OCI-M2 (cell line): Measurements from ENCODE around the gene CAMTA1.

Experiments
- DNase-seq: peaks from one replicate; lab custom pipeline; 2025; ENCODE audit not compliant: unreplicated experiment; lab: John Stamatoyannopoulos, UW

The CAMTA1 gene

DNA sequence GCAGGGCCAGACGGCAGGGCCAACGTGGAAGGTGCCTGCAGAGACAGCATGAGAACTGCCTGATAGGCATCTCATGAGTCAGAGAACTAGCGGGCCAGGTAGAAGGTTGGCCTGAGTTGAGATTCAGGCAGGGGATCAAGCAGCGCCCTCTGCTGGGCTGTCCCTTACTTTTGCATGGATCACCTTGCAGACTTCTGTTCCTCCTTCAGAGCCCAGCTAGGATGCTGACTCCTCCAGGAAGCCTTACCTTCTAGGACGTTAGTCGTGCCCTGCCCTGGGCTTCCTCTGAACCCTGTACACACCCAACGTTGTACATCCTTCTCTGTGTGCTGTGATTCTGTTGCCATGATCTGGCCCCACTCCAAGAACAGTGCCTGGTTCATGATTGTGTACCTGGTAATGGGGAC lies 754.5 kb downstream of the CAMTA1 start:
- DNase-seq, result no peak

DNA sequence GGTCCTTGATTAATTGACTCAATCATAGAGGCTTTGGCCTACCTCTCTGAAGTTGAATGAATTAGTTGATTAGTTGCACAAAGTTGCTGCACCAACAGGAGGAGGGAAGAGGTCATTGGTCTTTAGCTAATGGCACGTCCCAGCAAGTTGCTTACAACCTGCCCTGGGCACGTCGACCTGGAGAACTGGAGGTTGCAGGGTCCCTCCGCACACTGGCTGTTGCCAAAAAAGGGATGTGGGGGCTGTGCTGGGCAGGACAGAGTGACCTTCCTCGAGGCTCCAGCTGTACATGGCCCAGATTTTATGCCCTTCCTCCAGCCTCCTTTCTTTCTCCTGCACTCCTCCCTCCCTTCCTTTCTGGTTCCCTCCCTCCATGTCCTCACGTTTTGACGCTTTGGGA lies 755.6 kb downstream of the CAMTA1 start:
- no peak for DNase-seq

DNA sequence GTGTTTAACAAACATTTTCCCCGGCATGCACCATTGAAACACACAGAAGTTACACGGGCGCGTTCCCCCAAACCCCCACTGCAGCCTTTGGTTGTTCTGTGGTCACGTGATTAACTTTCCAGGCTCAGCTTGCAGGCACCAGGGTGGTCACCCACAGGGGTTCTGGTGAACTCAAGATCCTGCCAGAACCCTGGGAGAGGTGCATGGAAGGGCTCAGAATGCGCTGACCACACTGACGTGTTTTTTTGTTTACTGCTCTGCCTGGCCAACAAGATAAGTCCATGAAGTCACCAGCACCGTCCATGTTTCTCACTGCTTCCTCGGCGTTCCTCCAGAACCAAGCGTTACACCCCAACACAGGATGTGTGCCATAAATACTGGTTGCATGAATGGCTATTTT lies 756.4 kb downstream of the CAMTA1 start:
- DNase-seq, result no peak

DNA sequence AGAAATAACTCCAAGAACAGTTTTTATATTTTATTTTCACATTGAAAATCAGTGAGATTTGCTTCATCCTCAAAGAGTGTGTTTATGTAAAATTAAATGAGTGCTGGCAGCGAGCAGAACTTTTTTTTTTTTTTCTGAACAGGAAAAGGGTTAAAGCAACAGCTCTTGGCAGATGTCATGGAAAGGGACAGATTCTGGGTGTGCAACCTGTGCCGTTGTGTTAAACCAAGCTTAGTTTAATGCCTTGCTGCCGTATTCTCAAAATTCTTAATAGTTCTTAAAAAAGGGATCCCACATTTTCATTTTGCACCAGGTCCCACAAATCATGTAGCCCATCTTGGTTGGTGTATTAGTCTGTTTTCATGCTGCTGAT lies 758.5 kb downstream of the CAMTA1 start:
- no peak for DNase-seq

DNA sequence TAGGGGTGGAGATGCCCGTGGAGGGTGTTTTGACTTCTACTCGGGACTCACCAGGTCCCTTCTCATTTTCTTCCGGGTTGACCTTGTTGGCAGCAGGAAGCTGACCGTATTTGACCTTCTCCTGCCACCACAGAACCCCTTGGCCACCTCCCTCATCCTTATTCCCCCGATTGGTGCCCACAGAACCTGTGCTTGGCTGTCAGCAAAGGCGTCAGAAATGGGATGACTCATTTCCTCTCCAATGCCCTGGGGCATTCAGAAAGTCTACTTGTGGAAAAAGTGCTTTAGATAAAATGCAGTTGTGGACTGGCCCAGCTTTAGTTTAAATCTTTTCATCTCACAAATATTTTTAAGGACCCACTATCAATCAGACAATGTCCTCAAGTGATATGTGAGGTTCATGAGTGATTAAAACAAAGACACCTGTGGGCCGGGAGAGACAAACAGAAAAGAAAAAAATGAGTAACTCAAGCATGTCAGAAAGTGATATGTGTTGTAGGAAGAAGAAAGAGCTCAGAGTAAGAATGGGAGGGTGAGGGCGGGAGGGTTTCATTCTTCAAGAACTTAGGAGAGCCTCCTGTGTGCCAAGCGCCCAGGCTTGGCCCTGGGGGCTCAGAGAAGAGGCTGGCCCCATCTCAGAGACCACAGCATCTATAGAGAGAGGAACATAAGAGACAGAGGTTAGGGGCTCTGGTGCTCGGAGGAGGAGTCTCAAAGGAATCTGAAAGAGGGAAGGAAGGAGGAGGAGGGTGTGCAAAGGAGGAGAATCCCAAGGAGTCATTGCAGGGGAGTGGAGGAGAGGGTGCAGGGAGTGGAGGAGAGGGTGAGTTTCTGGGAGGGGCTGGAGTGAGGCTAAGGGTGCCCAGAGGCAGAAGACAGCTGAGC lies 764.3 kb downstream of the CAMTA1 start:
- DNase-seq, result no peak

DNA sequence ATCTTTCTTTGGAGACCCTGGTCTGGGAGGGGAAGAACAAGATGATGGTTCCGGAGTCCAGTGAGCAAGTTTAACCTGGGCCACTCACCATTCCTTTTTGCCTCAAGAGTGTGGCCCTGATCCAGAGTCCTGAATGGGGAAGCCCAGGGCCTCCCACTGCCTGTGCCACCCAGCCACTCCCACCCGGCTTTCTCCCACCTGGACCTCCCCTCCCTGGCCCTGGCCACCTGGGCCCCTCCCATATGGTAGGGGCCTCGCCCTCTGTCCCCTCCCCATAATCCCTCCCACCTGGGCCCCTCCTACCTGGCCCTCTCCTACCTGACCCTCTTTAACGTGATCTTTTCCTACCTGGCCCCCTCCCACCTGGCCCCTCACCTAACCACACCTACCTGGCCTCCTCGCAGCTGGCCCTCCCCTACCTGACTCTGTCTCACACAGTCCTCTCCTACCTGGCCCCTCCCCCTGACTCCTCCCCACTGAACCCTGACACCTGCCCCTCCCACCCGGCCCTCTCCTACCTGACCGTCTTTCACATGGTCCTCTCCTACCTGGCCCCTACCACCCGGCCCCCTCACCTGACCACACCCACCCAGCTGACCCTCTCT lies 765.1 kb downstream of the CAMTA1 start:
- DNase-seq, result no peak

DNA sequence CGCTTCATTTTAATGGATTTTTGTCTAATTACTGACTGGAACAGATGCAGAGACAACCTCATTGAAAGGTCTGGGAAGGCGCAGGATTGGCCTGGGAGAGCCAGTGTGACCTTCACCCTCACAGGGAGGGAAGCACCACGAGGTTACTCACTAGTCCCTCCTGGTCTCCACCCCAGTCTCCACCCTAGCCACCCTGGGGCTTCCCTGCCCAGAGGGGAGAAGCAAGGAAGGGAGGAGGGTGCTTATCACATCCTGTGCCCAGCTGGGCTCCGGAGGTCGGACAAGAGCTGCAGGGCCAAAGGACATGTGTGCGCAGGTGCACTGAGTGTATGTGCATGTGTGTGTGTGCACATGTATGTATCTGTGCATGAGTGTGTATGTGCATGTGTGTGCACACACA lies 765.7 kb downstream of the CAMTA1 start:
- DNase-seq, result no peak

DNA sequence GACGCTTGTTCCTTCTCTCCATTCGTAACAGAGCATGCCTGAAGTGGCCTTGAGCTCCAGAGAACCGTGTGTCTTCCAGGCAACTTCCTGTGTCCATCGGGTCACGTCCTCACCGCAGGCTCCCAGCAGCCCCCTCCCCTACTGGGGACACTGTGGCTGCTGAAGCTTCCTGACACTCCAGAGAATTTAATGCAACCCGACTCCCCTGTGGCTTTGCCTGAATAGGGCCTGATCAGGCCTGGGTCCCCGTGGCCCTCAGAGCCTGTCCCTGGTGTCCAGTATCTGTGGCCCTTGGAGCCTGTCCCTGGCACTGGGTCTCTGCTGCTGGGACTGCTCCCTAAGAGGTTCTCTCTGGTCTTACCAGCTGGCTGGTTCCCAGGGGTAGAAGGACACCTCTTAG lies 766.2 kb downstream of the CAMTA1 start:
- DNase-seq, result no peak

DNA sequence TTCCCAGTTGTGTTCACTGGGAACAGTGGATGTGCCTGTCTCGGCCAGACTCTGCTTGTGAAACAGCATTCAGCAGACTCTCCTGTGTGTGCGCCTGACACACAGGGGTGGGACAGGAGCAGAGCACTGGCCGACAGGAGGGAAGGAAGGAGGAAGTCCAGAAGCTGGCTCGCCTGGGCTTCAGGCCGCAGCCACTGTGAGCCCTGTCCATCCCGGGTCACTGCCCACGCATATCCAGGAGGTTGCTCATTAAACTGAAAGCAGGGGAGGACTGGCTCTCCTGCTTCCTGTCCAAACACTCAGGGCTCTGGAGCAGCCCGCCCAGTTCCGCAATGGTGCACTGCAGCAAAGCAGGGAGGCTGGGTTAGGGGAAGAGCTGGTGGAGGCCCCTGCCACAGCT lies 767.1 kb downstream of the CAMTA1 start:
- no peak for DNase-seq

DNA sequence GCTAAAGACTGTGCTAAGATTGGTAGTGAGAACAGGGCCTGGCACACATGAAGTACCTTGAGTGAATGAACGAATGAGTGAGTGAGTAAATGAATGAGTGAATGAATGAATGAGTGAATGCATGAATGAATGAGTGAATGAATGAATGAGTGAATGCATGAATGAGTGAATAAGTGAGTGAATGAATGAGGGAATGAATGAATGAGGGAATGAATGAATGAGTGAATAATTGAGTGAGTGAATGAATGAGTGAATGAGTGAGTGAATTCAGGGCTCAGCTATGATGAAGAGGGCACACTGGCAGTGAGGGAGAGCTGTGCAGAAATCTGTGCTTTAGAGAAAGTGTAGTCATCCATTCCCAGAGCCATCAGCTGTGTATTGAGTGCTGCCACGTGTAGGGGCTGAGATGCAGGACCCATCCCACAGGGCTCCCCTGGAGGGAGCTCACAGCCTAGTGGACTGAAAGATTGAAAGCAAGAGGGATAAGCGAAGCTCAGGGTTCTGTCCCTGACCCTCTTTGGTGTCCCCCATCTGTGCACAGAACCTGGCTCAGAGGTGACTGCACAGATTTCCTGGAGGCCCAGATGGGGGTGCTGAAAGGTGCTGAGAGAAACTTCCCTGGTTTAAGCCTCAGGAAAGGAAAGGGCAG lies 767.9 kb downstream of the CAMTA1 start:
- no peak for DNase-seq

DNA sequence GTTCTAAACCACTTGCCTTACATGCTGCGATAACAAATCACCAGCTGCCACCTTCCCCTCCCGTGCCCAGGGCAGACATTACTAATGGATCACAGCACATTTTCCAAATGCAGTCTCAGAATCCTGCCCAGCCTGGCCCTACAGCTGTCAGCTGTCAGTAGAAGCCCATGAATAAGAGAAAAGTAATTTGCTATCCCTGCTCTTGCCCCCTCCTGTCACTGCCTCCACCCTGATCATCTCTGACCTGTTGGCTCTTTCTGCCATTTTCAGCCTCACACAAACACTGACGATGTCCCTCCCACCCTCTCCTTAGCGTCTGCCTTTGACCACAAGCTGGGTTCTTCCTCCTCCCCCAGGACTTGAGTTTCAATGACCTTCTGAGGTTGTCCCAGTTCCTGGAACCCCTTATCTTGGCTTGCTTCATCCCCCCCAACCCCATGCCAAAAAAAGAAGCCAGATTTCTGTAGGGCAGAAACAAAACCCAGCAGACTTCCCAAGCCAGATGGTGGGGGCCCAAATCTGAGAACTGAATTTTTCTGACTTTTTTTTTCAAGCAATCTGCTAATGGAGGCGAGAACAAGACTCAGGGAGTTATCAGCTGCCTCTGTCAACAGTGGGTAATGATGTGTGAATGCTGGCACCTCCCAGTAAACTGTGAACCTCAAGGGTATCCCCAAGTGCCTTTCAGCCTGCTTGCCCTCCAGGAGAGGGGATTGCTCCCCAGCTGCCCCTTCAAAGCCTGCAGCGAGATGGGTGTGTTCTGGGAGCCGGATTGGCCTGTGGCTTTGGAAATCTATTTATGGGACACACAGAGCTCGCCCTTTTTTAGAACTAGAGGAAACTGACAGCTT lies 769.4 kb downstream of the CAMTA1 start:
- DNase-seq, result no peak

DNA sequence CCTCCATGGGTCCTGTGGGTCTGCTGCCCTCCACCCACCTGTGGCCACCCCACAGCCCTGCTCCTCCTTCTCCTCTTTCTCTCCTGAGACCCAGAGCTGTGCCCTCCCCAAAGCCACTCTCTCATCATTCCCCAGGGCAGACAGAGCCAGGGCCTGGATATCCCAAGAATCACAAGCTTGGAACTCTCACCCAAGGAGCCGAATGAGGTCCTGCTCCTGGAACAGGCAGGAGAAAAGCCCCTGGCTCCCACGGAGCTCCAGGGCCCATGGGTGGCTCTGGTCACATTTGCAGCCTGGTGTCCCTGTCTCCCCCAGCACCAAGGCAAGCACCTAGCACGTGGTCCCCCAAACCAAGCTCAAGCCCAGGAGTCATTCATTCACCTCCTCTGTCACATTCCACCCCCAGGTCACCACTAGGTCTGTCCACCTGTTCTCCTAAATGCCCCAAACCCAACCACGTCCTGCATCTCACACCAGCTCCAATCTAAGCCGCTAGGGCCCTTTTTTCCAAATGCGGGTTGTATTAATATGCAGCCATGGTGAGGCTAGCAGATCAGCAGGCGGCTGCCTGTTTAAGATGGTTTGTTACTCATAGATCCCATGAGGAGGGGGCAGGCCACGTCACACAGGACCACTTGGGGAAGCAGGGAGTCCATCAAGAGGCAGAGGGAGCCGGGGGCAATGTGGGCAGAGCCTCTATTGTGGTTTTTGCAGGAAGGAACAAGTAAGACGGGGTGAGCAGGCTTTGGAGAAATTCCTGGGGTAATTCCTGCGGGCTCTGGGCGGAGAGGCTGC lies 770.3 kb downstream of the CAMTA1 start:
- DNase-seq, result no peak

DNA sequence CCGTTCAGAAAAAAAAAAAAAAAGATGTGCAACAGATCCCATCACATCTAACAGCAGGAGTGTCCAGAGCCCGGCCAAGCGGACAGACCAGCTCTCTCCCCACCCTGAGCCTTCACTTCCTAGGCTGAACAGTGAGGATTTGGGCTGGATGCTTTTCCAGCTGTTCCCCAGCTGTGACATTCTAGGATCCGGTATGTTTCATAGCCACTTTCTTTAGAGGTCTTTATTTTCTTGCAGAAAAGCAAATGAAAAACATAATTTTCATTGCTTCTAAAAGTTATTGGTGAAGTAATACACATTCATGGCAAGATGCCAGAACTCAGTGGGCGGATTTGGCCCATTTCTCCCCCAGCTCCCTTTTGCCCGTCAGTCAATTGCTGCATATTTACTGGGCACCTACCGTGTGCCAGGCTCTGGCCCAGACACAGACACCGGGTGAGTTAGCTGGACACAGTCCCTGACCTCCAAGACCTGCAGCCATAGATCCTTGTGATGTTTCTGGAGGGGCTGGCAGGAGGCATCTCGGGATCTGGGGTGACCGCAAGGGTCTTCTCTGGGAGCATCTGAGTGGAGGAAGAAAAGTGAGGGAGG lies 772.1 kb downstream of the CAMTA1 start:
- no peak for DNase-seq

DNA sequence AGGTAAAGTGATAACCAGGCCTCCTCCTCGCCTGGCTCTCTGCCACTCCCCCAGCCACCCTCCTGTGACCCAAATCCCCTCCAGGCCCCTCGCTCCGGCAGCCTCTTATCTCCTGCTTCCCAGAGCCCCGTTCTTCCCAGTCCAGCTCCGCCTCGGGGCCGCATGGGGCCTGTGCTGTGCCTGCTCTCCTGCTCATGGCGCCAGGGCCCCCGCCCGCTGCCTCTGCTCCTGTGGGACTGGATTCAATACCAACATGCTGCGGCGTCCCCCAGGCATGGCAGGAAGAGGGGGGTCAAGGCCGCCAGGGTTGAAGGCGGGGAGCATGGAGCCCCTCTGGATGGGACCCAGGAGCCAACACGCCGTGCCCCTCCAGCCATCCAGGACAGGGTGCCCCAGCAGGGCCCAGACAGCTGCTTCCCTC lies 772.8 kb downstream of the CAMTA1 start:
- no peak for DNase-seq

DNA sequence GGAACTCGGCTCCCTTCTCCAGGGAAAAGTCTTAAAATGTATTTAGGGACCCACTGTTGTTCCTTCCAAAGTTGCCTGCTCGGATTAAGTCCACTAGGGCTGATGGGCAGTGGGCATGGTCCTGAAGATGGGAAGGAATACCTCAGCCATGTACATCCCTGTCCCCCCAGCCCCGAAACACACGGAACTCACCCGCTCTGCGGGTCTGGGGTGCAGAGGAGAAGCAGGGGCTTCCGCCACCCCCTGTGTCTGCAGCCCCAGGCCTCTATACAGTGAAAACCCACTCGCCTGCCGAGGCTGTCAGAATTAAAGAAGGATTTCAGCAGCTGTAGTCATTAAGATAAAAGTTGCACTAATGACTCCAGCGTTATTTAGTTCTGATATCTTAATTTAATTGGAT lies 773.2 kb downstream of the CAMTA1 start:
- DNase-seq, result no peak

DNA sequence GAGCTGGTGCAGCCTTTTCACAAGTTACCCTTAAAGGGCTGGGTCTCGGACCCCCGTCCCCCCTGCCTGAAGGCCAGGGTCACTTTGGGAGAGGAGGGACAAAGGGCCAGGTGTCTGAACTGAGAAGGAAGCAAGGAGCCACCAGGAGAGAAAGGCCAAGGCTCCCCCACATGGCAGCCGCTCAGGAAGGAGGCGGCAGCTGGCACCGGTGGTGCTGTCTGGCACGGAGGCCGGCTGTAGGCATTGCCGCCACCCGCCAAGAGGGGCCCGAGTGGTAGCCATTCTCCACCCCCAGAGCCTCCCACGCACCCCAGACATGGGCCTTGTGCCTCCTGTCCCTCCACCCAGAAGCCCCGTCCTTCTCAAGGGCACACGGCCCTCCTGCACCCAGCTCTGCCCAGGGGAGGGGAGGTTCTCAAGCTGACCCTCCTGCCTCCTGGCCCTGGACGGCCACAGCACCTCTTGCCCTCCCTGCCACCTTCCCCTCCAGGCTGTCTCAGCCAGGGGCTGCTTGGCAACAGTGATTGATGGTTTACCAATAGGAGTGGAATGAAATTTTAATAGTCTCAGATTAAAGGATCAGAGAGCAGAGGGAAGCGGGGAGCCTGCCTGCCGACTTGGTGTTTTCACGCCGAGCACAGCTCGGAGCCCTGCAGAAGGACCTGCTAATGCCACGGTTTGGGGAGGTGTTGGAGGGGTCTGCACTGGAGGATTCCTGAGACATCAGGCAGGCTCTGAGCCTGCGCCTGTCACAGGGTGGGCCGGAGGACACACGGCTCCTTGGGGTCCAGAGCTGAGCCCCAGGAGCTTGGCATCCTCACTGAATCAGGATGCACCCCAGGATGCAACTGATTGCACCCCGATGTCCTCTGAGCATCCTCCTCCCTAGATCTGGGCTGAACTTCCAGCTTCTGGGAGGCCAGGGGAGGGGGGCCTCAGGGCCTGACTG lies 773.9 kb downstream of the CAMTA1 start:
- DNase-seq, result no peak

DNA sequence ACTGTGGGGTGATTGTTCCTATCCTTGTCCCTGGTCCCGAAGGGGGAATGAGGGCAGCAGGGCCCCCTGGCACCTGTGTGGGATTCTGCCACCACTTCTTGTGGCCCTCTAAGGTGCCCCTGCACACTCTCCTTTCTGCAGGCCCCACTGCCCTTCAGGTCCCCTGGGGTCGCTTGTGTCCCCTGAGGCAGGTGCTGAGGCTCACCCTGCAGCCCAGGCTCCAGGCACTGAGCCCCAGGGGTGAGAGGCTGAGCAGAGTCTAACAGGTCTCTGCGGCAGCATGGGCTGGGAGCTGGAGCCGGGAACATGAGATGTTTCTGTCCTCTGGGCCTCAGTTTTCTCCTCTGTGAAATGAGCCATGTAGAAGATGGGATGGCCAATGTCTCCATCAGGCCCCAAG lies 774.9 kb downstream of the CAMTA1 start:
- DNase-seq, result no peak

DNA sequence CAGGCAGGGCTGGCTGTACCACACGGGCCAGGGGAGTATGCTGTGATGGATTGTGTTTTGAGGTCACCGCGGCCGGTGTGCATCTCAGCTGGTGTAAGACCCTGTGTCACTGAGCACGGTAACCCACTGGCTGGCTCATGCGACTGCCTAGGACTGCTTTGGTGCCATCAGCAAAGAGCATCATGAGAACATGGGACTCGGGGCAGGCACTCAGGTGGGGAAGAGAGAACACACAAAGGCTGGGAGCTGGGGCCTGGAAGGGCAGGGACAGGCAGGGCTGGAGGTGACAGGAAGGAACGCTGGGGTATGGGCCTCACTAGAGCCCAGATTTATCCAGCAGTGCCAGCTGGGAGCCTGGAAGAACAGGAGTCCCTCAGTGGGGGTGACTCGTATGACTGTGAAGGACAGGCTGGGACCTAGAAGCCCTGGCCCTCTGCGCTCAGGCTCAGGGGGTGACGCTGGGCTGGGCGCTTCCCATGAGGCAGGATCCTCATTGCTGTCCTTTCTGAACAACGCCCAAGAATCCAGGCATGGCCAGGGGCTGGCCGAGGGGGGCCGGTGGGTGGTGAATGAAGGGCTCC lies 775.4 kb downstream of the CAMTA1 start:
- DNase-seq, result no peak
